Activated T-cell treated with anti-CD3 and anti-CD28 coated beads, Interleukin-2, amount 50 U/mL, for 72 hours (primary cell): ENCODE results near the gene HS2ST1. TPM values are rescaled to one million over a fixed set of nuclear protein-coding genes. Genes with fewer than 3 reads are reported as not detected.
"Not testable (repeated sequence)": the region's sequence is repeated elsewhere in the genome, so short reads cannot be mapped to it uniquely, and the experiment has no call there.

ENCODE experiments used
- ATAC-seq, 2 donors: fragments of 150-1000 bp; cut with Tn5 transposase; replicated peaks in 1 of 2; 2 replicates each; pipeline ENCODE4 v1.10.0; 2021; ENCODE audit warnings: moderate library complexity in 2 of 2, mild to moderate bottlenecking in 1 of 2
- DNase-seq, 2 donors: peaks; one replicate each; pipeline ENCODE4 v3.0.0; 2021 to 2022; ENCODE audit warnings: mixed read lengths in 1 of 2
- H3K27ac Mint-ChIP-seq: one replicate; pipeline ENCODE4 v1.8.0; 2022; ENCODE audit warnings: mild to moderate bottlenecking, moderate library complexity, mixed read lengths
- H3K27me3 Mint-ChIP-seq: one replicate; pipeline ENCODE4 v1.8.0; 2022; ENCODE audit warnings: low read depth, mixed read lengths
- H3K36me3 Mint-ChIP-seq, 2 donors: one replicate each; pipeline ENCODE4 v1.8.0; 2022; ENCODE audit warnings: mixed read lengths in 2 of 2, mild to moderate bottlenecking in 1 of 2; ENCODE audit not compliant: insufficient read depth in 2 of 2
- H3K4me1 Mint-ChIP-seq: one replicate; pipeline ENCODE4 v1.8.0; 2022; ENCODE audit warnings: low read depth, mixed read lengths
- H3K4me3 Mint-ChIP-seq, 2 donors: one replicate each; pipeline ENCODE4 v1.8.0; 2022; ENCODE audit warnings: mild to moderate bottlenecking in 2 of 2, mixed read lengths in 2 of 2, moderate library complexity in 2 of 2
- H3K9me3 Mint-ChIP-seq, 2 donors: one replicate each; pipeline ENCODE4 v1.8.0; 2022; ENCODE audit warnings: mixed read lengths in 2 of 2
- total RNA-seq, 2 donors: library from RNA; stranded (reverse); gene quantifications; one replicate each; pipeline ENCODE4 v1.2.3, GENCODE V29; 2022

HS2ST1 gene
- total RNA-seq, 2 donors from 2014 or later = 31.0 to 32.9 TPM

DNA sequence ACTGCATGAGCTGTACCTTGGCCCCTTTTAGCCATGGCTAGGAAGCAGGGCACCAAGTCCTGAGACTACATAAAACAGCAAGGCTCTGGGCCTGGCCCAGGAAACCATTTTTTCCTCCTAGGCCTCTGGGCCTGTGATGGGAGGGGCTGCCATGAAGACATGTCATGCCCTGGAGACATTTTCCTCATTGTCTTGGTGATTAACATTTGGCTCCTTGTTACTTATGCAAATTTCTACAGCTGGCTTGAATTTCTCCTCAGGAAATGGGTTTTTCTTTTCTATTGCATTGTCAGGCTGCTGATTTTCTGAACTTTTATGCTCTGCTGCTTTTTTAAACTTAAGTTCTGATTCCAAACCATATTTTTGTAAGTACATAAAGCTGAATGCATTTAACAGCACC lies 99.0 kb downstream of the HS2ST1 start:
- peaks cover 9 to 11% of the 10 kb centered on the region in 2 donors for H3K9me3 Mint-ChIP-seq
- not testable (repeated sequence) for DNase-seq, H3K4me1 Mint-ChIP-seq, H3K27ac Mint-ChIP-seq, H3K27me3 Mint-ChIP-seq, ATAC-seq, H3K4me3 Mint-ChIP-seq
- H3K36me3 Mint-ChIP-seq = peaks cover 14 to 22% of the 10 kb centered on the region in 2 donors

DNA sequence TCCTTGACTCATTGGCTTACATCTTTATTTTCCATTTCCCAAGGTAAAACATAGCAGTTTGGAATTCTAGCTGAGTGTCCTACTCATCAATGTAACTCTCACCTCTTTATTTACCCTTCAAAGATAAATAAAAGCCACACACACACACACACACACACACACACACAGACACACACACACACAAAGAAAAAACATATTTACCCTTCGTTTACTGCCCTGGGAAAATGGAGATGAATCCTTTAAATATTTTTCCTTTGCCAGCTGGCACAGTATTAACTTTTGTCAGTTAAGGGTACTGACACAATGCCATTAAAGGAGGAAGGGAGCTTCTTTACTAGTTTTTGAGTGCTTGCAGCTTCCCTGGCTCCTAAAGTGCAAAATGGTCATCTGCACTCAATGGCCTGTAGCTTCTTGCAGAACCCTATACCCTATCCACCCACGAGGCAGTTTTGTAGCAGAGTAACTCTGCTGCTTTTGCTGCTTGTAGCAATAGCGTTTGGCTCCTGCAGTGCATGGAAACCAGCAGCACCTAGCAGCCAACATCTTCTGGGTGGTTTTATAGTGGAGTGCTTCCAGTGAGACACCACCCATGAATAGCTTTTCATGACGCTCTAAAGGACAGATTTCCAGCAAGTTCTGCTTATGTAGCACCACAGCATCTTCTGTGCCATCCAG lies 103.7 kb downstream of the HS2ST1 start:
- Mint-ChIP-seq H3K9me3 (peaks cover 3 to 5% of the 10 kb centered on the region in 2 donors), H3K27ac (no peak overlapping the region), H3K4me1 (no peaks in the 10 kb centered on the region), H3K36me3 (peaks cover 8 to 16% of the 10 kb centered on the region in 2 donors), H3K4me3 (no peak overlapping the region), H3K27me3 (no peaks in the 10 kb centered on the region)
- DNase-seq (no peak), ATAC-seq (no peak)

DNA sequence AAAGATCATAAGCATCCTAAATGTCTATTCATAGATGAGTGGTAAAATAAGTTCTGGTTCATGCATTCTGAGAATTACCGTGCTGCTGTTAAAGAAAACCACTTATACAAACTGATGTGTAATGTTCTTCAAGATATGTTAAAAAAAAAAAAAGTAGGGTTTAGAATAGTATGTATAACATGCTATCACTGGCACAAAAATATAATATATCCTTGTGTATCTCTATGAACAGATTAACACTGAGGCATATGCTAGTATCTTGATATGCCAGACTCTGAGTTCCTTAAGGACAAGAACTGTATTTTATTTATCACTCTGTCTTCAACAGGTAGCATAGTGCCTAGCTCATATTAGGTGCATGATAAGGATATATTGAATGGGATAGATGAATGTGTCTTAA lies 108.9 kb downstream of the HS2ST1 start:
- Mint-ChIP-seq H3K27me3 (no peaks in the 10 kb centered on the region), H3K4me3 (no peak overlapping the region), H3K27ac (peak overlapping the region; percentile 3), H3K36me3 (peaks cover 0 to 2% of the 10 kb centered on the region in 2 donors), H3K9me3 (no peaks in the 10 kb centered on the region), H3K4me1 (peaks cover 18% of the 10 kb centered on the region)
- no peak for ATAC-seq
- DNase-seq = no peak

DNA sequence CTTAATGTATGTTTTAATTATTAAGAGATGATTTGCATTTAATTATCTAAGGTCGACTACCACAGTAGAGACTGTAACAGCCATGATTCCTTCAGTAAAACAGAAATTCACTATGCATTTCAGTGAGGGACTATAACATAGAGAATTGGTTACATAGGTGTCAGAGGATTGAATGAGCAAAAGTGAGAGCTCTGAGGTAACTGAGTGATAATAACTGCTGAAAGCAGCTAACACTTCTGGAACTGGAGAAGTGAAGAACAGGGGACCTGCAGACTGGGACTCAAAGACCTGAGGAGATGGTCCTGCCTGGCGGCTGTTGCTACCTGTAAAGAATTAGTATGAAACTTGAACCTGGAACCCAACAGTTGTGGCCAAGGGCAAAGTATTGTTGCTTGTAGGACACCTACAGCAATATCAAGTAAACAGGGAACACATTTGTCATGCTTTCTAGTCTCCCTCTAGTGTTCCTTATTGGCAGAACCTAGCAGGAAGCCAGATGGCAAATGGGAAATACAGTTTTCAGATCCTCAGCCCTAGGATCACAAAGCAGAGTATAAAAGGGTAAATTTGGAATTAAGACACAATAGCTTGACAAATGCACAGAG lies 110.6 kb downstream of the HS2ST1 start:
- peak overlapping the region; percentile 12 for H3K27ac Mint-ChIP-seq
- no peaks in the 10 kb centered on the region for H3K9me3 Mint-ChIP-seq
- DNase-seq = no peak
- no peaks in the 10 kb centered on the region for H3K27me3 Mint-ChIP-seq
- ATAC-seq = peak; percentile 83
- H3K36me3 Mint-ChIP-seq = peaks cover 0 to 1% of the 10 kb centered on the region in 2 donors
- peaks cover 18% of the 10 kb centered on the region for H3K4me1 Mint-ChIP-seq
- H3K4me3 Mint-ChIP-seq = no peak overlapping the region

DNA sequence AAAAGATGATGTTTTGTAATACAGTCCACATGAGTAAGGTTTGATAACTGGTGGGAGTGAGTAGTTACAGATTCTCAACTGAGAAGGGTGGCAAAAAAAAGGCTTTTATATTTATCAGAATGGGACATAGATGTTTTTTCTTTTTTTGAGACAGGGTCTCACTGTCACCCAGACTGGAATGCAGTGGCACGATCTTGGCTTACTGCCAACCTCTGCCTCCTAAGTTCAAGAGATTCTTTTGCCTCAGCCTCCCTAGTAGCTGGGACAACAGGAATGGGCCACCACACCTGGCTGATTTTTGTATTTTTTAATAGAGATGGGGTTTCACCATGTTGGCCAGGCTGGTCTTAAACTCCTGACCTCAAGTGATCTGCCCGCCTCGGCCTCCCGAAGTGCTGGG lies 113.1 kb downstream of the HS2ST1 start:
- H3K9me3 Mint-ChIP-seq, H3K36me3 Mint-ChIP-seq, H3K27me3 Mint-ChIP-seq, H3K4me3 Mint-ChIP-seq, ATAC-seq, DNase-seq: not testable (repeated sequence)
- Mint-ChIP-seq H3K4me1 (peaks cover 24% of the 10 kb centered on the region), H3K27ac (peak overlapping the region; percentile 57)

DNA sequence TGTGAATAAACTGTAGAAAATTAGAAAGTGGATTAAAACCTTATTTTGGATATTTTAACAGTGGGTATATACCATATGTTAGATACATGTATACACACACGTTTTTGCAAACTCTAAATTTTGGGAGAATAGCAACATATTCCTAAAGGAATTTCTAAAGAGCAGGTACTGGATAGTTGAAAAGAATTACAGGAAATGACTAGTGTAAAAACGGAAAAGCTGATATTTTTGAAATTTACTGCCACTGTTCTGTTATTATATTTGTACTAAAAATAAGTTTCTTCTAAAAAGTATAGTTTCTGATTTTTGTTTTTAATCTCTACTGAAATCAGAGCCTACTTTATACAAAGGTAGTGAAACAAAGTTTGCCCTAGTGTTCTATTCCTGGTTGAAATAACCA lies 114.1 kb downstream of the HS2ST1 start:
- no peak for ATAC-seq

DNA sequence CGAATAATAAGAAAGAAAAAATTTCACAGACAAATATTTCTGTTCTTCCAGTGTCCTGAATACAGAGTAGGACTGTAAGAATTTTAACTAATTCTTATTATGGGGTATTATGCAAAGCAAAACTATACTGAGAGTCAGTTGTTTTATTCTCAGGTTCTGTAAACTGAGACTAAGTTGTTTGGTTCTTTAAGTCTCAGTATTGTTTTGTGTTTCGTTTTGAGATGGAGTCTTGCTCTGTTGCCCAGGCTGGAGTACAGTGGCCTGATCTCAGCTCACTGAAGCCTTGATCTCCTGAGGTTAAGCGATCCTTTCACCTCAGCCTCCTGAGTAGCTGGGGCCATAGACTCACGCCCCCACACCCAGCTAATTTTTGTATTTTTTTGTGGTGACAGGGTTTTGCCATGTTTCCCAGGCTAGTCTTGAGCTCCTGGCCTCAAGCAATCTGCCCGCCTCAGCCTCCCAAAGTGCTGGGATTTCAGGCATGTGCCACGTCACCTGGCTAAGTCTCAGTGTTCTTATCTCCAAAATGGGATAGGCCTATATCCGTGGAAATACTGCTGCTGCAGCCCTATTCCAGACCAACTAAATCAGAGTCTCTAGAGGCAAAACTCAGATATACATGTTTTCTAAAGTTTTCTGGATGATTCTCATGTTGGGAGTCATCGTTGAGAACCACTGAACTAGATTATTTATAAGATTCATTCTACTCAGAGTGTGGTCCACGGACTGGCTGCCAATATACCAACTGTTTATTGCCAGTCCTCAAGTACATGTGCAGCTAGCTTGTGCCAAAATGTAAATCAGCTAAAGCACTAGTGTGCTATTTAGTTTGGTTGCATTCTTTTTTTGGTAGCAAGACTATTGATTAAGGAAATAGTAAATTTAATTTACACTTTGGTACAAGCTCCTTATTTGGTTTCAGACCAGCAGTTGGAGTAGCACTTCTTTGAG lies 116.6 kb downstream of the HS2ST1 start:
- H3K27ac Mint-ChIP-seq = no peak overlapping the region
- no peak overlapping the region for H3K4me3 Mint-ChIP-seq
- no peaks in the 10 kb centered on the region for H3K27me3 Mint-ChIP-seq
- no peaks in the 10 kb centered on the region for H3K36me3 Mint-ChIP-seq
- no peaks in the 10 kb centered on the region for H3K9me3 Mint-ChIP-seq
- peak; percentile 18 to 58 for ATAC-seq
- DNase-seq = no peak
- peaks cover 9% of the 10 kb centered on the region for H3K4me1 Mint-ChIP-seq

More for the DNA sequence above, 114.1 kb downstream of the HS2ST1 start:
- Mint-ChIP-seq H3K4me1 (peaks cover 20% of the 10 kb centered on the region), H3K4me3 (no peak overlapping the region), H3K9me3 (no peaks in the 10 kb centered on the region), H3K27ac (no peak overlapping the region), H3K36me3 (no peaks in the 10 kb centered on the region), H3K27me3 (no peaks in the 10 kb centered on the region)
- DNase-seq = no peak

DNA sequence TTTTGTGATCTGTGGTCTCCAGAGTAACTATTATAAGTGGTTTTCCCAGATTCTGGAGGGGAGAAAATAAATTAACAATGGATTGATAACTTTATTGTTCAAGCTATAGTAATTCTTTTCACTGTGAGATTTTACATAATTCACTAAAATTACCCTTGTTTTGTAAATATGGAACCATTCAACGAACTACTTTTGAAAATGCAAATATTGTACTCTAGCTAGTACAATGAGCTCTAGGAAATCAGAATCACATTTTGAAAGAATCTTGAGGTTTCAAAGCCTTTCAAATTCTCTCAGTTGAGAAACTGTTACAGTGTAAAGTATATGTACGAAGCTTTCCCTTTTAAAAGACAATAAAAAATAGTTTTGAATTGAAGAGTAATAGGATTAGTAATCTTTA lies 119.9 kb downstream of the HS2ST1 start:
- no peak for ATAC-seq
- peaks cover 0 to 1% of the 10 kb centered on the region in 2 donors for H3K9me3 Mint-ChIP-seq
- H3K27ac Mint-ChIP-seq = no peak overlapping the region
- DNase-seq = no peak
- H3K27me3 Mint-ChIP-seq = no peaks in the 10 kb centered on the region
- H3K4me1 Mint-ChIP-seq = peaks cover 13% of the 10 kb centered on the region
- H3K36me3 Mint-ChIP-seq = no peaks in the 10 kb centered on the region
- no peak overlapping the region for H3K4me3 Mint-ChIP-seq

DNA sequence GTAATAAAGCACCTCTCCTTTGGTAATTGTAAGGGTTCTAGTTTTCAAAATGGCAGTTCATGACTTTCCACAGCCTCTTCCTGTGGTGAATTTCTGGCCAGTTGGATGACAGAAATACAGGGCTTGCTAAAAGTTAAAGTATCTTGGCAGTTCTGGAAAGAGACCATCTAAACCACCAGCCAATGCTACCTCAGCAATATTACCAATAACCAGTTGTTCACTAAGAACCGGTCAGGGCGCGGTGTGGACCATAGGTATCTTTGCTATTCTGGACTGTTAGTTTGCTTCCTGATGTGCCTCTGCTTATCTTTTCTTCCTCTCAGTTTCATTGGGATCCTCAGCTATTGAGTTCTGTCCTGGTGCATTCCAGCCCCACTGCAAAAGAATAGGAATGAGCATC lies 124.7 kb downstream of the HS2ST1 start:
- no peak overlapping the region for H3K4me3 Mint-ChIP-seq
- H3K27me3 Mint-ChIP-seq = no peaks in the 10 kb centered on the region
- ATAC-seq (no peak), DNase-seq (no peak)
- no peaks in the 10 kb centered on the region for H3K36me3 Mint-ChIP-seq
- no peak overlapping the region for H3K27ac Mint-ChIP-seq
- H3K4me1 Mint-ChIP-seq = peaks cover 49% of the 10 kb centered on the region
- peaks cover 0 to 1% of the 10 kb centered on the region in 2 donors for H3K9me3 Mint-ChIP-seq

DNA sequence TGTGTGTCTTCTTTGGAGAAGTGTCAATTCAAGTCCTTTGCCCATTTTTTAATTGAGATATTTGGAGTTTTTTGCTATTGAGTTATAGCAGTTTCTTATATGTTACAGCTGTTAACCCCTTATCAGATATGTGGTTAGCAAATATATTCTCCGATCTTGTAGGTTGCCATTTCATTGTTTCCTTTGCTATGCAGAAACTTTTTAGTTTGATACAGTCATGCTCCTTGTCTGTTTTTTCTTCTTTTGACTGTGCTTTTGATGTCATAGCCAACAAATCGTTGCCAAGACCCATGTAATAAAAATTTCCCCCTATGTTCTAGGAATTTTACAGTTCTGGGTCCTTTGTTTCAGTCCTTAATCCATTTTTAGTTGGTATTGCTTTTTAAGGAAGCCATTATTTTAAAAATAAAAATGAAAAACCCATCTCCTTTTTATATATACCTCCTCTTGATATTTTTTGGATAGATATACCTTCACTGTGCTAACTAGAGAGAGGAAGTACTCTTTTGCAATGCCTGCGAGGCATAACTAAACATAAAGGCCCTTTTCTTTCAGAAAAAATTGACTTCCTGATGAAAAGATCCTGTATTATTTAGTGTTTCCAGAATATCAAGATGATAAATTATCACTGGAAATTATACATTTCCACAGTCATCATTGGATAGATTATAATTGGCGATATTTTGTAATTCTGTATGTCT lies 127.8 kb downstream of the HS2ST1 start:
- Mint-ChIP-seq H3K9me3 (peaks cover 2 to 3% of the 10 kb centered on the region in 2 donors), H3K36me3 (peaks cover 4 to 6% of the 10 kb centered on the region in 2 donors), H3K27ac (peak overlapping the region; percentile 84), H3K4me3 (peak overlapping the region; percentile 38 to 44), H3K4me1 (peaks cover 68% of the 10 kb centered on the region), H3K27me3 (no peaks in the 10 kb centered on the region)
- no peak for DNase-seq
- peak; percentile 22 to 31 for ATAC-seq

DNA sequence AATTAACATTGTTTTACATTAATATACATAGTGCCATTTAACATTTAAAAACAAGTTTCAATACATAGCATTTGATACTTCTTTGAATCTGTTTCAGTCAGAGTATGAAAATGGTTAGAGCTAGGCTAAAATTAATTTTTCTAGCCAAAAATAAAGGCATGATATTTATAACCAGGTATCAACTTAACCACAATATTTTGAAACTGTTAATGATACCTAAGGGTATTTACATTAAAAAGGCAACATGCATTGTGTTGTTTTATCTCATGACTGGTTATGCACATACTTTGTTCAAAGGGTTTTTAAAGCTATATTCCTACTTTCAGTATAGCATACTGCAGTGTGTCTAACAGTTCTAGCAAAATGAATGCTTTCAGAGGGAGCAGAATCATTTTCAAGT lies 130.0 kb downstream of the HS2ST1 start:
- peaks cover 71% of the 10 kb centered on the region for H3K4me1 Mint-ChIP-seq
- peak overlapping the region; percentile 53 to 73 for H3K4me3 Mint-ChIP-seq
- H3K27ac Mint-ChIP-seq = peak overlapping the region; percentile 36
- H3K9me3 Mint-ChIP-seq = peaks cover 2 to 6% of the 10 kb centered on the region in 2 donors
- H3K36me3 Mint-ChIP-seq = peaks cover 9 to 19% of the 10 kb centered on the region in 2 donors
- ATAC-seq (peak; percentile 2 to 7), DNase-seq (no peak)
- H3K27me3 Mint-ChIP-seq = no peaks in the 10 kb centered on the region

DNA sequence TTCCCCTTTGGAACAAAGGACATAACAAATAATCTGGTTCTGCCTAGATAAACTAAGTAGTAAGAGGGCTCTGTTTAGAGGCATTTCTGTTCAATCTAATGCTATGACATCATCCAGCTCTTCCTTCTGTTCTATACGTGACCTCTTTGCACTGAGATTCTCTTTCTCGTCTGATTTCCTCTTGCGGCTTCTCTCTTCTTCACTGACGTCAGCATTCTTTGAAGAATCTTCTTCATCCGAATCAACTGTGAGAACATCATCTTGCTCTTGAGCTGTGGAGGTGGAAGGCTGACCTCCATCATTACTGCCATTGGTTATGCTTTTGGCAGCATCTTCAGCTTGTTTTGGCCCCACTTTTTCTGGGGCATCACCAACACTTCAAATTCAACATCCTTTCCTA lies 130.4 kb downstream of the HS2ST1 start:
- H3K27ac Mint-ChIP-seq = peak overlapping the region; percentile 36
- DNase-seq = peak; percentile 32 to 40
- no peaks in the 10 kb centered on the region for H3K27me3 Mint-ChIP-seq
- ATAC-seq = peak; percentile 58 to 73
- peak overlapping the region; percentile 53 to 73 for H3K4me3 Mint-ChIP-seq
- H3K4me1 Mint-ChIP-seq = peaks cover 73% of the 10 kb centered on the region
- peaks cover 2 to 6% of the 10 kb centered on the region in 2 donors for H3K9me3 Mint-ChIP-seq
- peaks cover 9 to 21% of the 10 kb centered on the region in 2 donors for H3K36me3 Mint-ChIP-seq
